HepG2 (cell line): ENCODE measurements around the gene PDIA5. TPM values are rescaled to one million over a fixed set of nuclear protein-coding genes. Genes with fewer than 3 reads are reported as not detected.

ENCODE experiments used
- ATAC-seq: fragments of 200-7000 bp; cut with Tn5 transposase; 3 replicates; pipeline ENCODE4 v1.9.1; 2020; ENCODE audit warnings: mild to moderate bottlenecking, moderate library complexity
- BruUV-seq: library from RNA; stranded (reverse); fragments of 400-500 nt; replicated peaks from 2 replicates; lab custom pipeline; 2021; lab: Mats Ljungman, UMichigan
- CTCF ChIA-PET: fragments of 300-600 bp; formaldehyde crosslinking; extraction: SDS; loops from one replicate; lab custom pipeline; 2021; ENCODE audit warnings: low total read pairs, inconsistent platforms, low intra/inter-chr PET ratio; lab: Yijun Ruan, JAX
- POLR2A ChIA-PET: fragments of 350-600 bp; sonication (Branson Sonifier 250); formaldehyde crosslinking; loops from one replicate; lab custom pipeline; 2020; ENCODE audit warnings: antibody characterized with exemption, inconsistent platforms; lab: Yijun Ruan, JAX
- DNase-seq: peaks from one replicate; pipeline ENCODE4 v3.0.0-alpha.2; 2015; ENCODE audit warnings: low spot score
- FAIRE-seq: peaks from 3 replicates; lab custom pipeline; 2011; peaks lifted over from hg19 to GRCh38; lab: Jason Lieb, UNC
- H2AFZ ChIP-seq: one replicate; pipeline ENCODE4 v1.6.1; 2011; ENCODE audit warnings: low read length, inconsistent platforms
- H3K27ac ChIP-seq: fragments of 300-600 bp; 3 replicates; pipeline ENCODE4 v1.8.0; 2011; ENCODE audit warnings: mixed run types, mild to moderate bottlenecking, mixed read lengths, low read length, inconsistent platforms; ENCODE audit not compliant: insufficient read depth; ENCODE audit errors: extremely low read length
- H3K27me3 ChIP-seq, 2 experiments: fragments of 200-600 bp in 1 of 2; 2 replicates in 1 of 2; 3 replicates in 1 of 2; pipeline versions ENCODE4 v1.6.0 to v1.8.0; 2011; ENCODE audit warnings: low read length in 2 of 2, mild to moderate bottlenecking in 2 of 2, moderate library complexity in 2 of 2, inconsistent platforms in 1 of 2; ENCODE audit not compliant: insufficient read depth in 2 of 2, control insufficient read depth in 1 of 2
- H3K36me3 ChIP-seq, 2 experiments: fragments of 200-600 bp in 1 of 2; replicated peaks in 1 of 2; 2 replicates in 1 of 2; 3 replicates in 1 of 2; pipeline versions ENCODE4 v1.5.1 to v1.8.0; 2011; ENCODE audit warnings: low read length in 2 of 2, inconsistent platforms in 1 of 2; ENCODE audit not compliant: insufficient read depth in 2 of 2, control insufficient read depth in 1 of 2
- H3K4me1 ChIP-seq: 2 replicates; pipeline ENCODE4 v1.5.1; 2012; ENCODE audit warnings: low read length, inconsistent platforms; ENCODE audit not compliant: insufficient read depth
- H3K4me2 ChIP-seq: 2 replicates; pipeline ENCODE4 v1.6.0; 2011; ENCODE audit warnings: low read depth, low read length, inconsistent platforms
- H3K4me3 ChIP-seq, 3 experiments: fragments of 200-600 bp in 1 of 3; sonication (generic), shearing (Covaris generic) in 1 of 3; replicated peaks in 1 of 3; 2 replicates each; pipeline ENCODE4 v1.5.1; 2011 to 2016; ENCODE audit warnings: low read length in 3 of 3, inconsistent platforms in 2 of 3, low read depth in 2 of 3, mild to moderate bottlenecking in 2 of 3, control low read depth in 1 of 3, mixed read lengths in 1 of 3; ENCODE audit not compliant: insufficient read depth in 1 of 3
- H3K79me2 ChIP-seq: one replicate; pipeline ENCODE4 v1.6.1; 2011; ENCODE audit warnings: low read length, inconsistent platforms; ENCODE audit not compliant: insufficient read depth
- H3K9ac ChIP-seq: 2 replicates; pipeline ENCODE4 v1.6.0; 2011; ENCODE audit warnings: mild to moderate bottlenecking, low read depth, low read length, inconsistent platforms; ENCODE audit not compliant: insufficient read depth
- H3K9me3 ChIP-seq: 2 replicates; pipeline ENCODE4 v1.5.1; 2012; ENCODE audit warnings: mild to moderate bottlenecking, low read length
- H4K20me1 ChIP-seq: 2 replicates; pipeline ENCODE4 v1.6.0; 2011; ENCODE audit warnings: inconsistent platforms, mild to moderate bottlenecking, low read length, moderate library complexity; ENCODE audit not compliant: insufficient read depth
- JARID2 ChIP-seq: sonication (generic); formaldehyde crosslinking; IDR thresholded peaks from 2 replicates; pipeline ENCODE4 v1.8.1; 2023; ENCODE audit warnings: missing genetic modification reagents, inconsistent platforms; ENCODE audit not compliant: insufficient replicate concordance
- RNF2 ChIP-seq: fragments of 450-650 bp; conservative IDR thresholded peaks from 2 replicates; pipeline ENCODE4 v1.6.1; 2016; ENCODE audit warnings: low read depth
- SIX4 ChIP-seq: sonication (generic); formaldehyde crosslinking; IDR thresholded peaks from 2 replicates; pipeline ENCODE4 v1.4.0; 2020; ENCODE audit warnings: missing genetic modification reagents
- SOX13 ChIP-seq, 3 experiments: fragments of 450-650 bp in 1 of 3; sonication (generic) in 1 of 3; formaldehyde crosslinking in 1 of 3; IDR thresholded peaks in 2 of 3; conservative IDR thresholded peaks in 1 of 3; 2 replicates each; pipeline versions ENCODE4 v1.5.0 to v1.6.1; 2016 to 2020; ENCODE audit warnings: antibody characterized with exemption in 1 of 3, mild to moderate bottlenecking in 1 of 3, missing compliant biosample characterization in 1 of 3, missing genetic modification reagents in 1 of 3, moderate library complexity in 1 of 3
- ZMYM3 ChIP-seq: sonication (generic); formaldehyde crosslinking; IDR thresholded peaks from 2 replicates; pipeline ENCODE4 v1.5.1; 2020; ENCODE audit warnings: mild to moderate bottlenecking, missing genetic modification reagents
- ZNF317 ChIP-seq: sonication (generic); formaldehyde crosslinking; IDR thresholded peaks from 2 replicates; pipeline ENCODE4 v1.5.0; 2020; ENCODE audit warnings: mild to moderate bottlenecking, missing genetic modification reagents
- WGBS: methylation state at CpG from one replicate; pipeline ENCODE4 v1.1.6; 2017; ENCODE audit warnings: low lambda C conversion rate; 5-methylcytosine and 5-hydroxymethylcytosine counted together
- in situ Hi-C: cut with HindIII; loops from 2 replicates; pipeline ENCODE4 v1.10.0; 2017; ENCODE audit warnings: low pct_unique_long_range_greater_than_20kb; ENCODE audit not compliant: extremely low pct_ligation_motif_present
- intact Hi-C: fragments of 100-400 bp; cut with micrococcal nuclease; formaldehyde crosslinking; loops from one replicate; pipeline ENCODE4 v1.10.0; 2022; ENCODE audit not compliant: unreplicated experiment
- polyA plus RNA-seq, 8 experiments: library from polyadenylated mRNA; depleted of rRNA in 3 of 8; stranded (reverse) in 7 of 8; unstranded in 1 of 8; fragments of >200 nt; fragmentation: Illumina TruSeq in 4 of 8; extraction: Trizol in 4 of 8; gene quantifications; 2 replicates each; pipeline versions ENCODE4 v1.2.1 to v1.2.3, GENCODE V29; 2011 to 2016; ENCODE audit warnings: low read depth in 4 of 8, missing spikeins in 1 of 8, mixed read lengths in 1 of 8; ENCODE audit not compliant: insufficient read depth in 1 of 8
- total RNA-seq, 5 experiments: library from RNA; depleted of rRNA; stranded (reverse); fragments of >200 nt; fragmentation: Illumina TruSeq; extraction: Trizol; gene quantifications; 2 replicates each; pipeline ENCODE4 v1.2.3, GENCODE V29; 2016; ENCODE audit warnings: low read depth in 1 of 5

PDIA5 gene
- total and polyA plus RNA-seq, 2 of the 13 experiments (the other 11 are each of a cell fraction or from before 2014, with no cell fraction given) = 51.3 to 74.3 TPM

DNA sequence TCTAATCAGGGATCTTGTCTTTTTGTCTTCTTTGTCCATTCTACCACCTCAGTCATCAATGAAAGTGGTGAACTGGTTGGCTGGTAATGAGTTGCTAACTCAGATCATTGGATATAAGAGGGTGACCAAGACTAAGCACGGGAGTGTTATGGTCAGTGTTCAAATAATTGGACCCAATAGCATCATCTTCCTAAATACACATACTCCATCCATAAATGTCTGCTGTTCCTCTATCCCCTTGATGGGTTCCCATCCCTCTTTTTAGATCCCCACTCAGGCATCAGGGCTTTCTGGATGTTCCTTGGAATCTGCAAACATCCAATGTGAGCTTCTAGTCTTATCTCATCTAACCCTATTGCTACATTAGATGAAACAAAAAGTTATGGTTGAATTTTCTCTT is 42.8 kb upstream of the PDIA5 start:
- no peak overlapping the region for H3K4me2 ChIP-seq
- peaks cover 22% of the 10 kb centered on the region for H3K4me1 ChIP-seq
- H4K20me1 ChIP-seq = no peaks in the 10 kb centered on the region
- ATAC-seq (no peak), FAIRE-seq (no peak), DNase-seq (no peak)
- H3K27ac ChIP-seq = no peak overlapping the region
- BruUV-seq = no TSS peak
- H3K36me3 ChIP-seq = no peaks in the 10 kb centered on the region
- H2AFZ ChIP-seq = no peak overlapping the region
- ChIA-PET POLR2A (no interaction called here), CTCF (no interaction called here)
- intact Hi-C loops (no loop called here), in situ Hi-C loops (no loop called here)
- no peak overlapping the region for H3K9ac ChIP-seq
- 0% methylated on average over 1 of the region's 1 CpG for WGBS
- no peaks in the 10 kb centered on the region for H3K9me3 ChIP-seq
- H3K79me2 ChIP-seq = no peaks in the 10 kb centered on the region
- no peak overlapping the region for H3K4me3 ChIP-seq
- peaks cover 15 to 85% of the 10 kb centered on the region in 2 experiments for H3K27me3 ChIP-seq
- TF ChIP-seq ZNF317 (CRISPR knock-in tag) (0 out of 2 replicates have a peak, but pooled peaks have one; percentile 38), RNF2 (no peak), SIX4 (CRISPR knock-in tag) (no peak)

DNA sequence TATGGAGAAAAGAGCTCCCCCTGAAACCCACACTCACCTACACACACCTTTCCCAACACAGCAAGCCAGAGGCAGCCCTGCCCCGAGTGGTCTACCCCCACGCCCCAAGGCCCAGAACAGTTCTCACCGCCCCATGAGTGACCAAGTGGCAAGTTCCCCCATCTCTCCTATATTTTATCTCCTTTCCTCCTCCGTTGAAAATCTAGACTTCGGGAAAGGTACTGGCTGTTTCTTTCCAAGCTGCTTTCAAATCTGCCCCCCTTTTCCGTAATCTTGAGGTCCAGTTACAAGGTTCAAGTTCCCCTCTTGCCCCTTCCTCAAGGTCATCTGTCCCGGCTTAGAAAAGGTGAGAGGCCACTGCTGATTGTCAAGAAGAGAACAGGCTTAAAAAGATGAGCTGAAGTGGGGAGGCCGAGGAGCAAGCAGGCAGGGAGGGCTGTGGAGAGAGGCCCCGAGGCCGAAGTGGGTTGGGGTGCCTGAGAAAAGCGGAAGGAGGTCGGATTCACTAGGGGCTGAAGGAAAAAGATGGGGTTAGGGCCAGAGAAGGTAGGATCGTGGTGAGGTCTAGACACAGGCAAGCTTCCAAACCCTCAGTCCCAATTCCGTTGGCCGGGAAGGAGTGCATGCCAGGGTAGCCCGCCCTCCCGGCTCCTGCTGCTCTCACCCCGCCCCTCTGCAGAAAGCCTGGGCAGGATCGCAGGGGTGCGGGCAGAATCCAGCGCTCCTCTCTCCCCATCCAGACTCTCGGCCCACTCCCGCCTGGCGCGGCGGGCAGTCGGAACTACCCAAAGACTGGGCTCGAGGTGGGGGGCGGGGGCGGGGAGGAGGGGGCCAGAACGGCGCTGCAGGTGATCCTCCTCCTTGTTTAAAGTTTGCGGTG is 40.9 kb upstream of the PDIA5 start:
- peaks cover 14 to 82% of the 10 kb centered on the region in 2 experiments for H3K27me3 ChIP-seq
- ATAC-seq = no peak; the same call in 2 of the 3 replicates
- no TSS peak for BruUV-seq
- DNase-seq = no peak
- CTCF ChIA-PET = interaction anchor here (1.7 kb wide), 1 partner anchor 271 kb away, joined by 4 read pairs; no protein-coding TSS in a partner anchor
- no peaks in the 10 kb centered on the region for H3K9me3 ChIP-seq
- H3K79me2 ChIP-seq = no peaks in the 10 kb centered on the region
- intact Hi-C loops = no loop called here
- H3K4me3 ChIP-seq = peak overlapping the region in 1 of 3 experiments; percentile 69; a peak in 2 of 6 replicates
- H3K36me3 ChIP-seq = no peaks in the 10 kb centered on the region
- H2AFZ ChIP-seq = no peak overlapping the region
- no peak overlapping the region for H3K9ac ChIP-seq
- no peaks in the 10 kb centered on the region for H4K20me1 ChIP-seq
- H3K27ac ChIP-seq = no peak overlapping the region
- 40% methylated on average over 15 of the region's 33 CpGs for WGBS
- in situ Hi-C loops = loop anchor here (5.0 to 25.0 kb wide), 2 partner anchors 79 to 264 kb away; no protein-coding TSS in a partner anchor
- no peak for FAIRE-seq
- H3K4me1 ChIP-seq = peaks cover 22% of the 10 kb centered on the region
- peak overlapping the region; percentile 93; the same call in 1 of the 2 replicates for H3K4me2 ChIP-seq
- POLR2A ChIA-PET = no interaction called here
- TF ChIP-seq SOX13 (IDR thresholded peaks at IDR 0.05) (no peak), SOX13 (CRISPR knock-in tag; conservative IDR thresholded peaks at IDR 0.05 in 1 of 2, IDR thresholded peaks at IDR 0.05 in 1 of 2) (no peak), JARID2 (CRISPR knock-in tag) (no peak), ZMYM3 (no peak)
